GM23338 (cell line): ENCODE data around the gene RAP2B. TPM values are rescaled to one million over a fixed set of nuclear protein-coding genes. Genes with fewer than 3 reads are reported as not detected.

Source experiments
- ATAC-seq: fragments of 200-7000 bp; cut with Tn5 transposase; 3 replicates; pipeline ENCODE4 v1.9.1; 2020
- DNase-seq: peaks from one replicate; pipeline ENCODE4 v3.0.0-alpha.2; 2015; ENCODE audit warnings: low spot score
- H2AFZ ChIP-seq: fragments of 200-600 bp; sonication (generic); 2 replicates; pipeline ENCODE4 v1.8.0; 2016; ENCODE audit warnings: antibody characterized with exemption, mild to moderate bottlenecking, moderate library complexity
- H3F3A ChIP-seq: fragments of 200-600 bp; sonication (generic); replicated peaks from 2 replicates; pipeline ENCODE4 v1.8.0; 2017; ENCODE audit warnings: antibody characterized with exemption, mixed run types, low read depth
- H3K27ac ChIP-seq: fragments of 200-600 bp; sonication (generic); 2 replicates; pipeline ENCODE4 v1.6.1; 2016; ENCODE audit warnings: low read depth
- H3K27me3 ChIP-seq: fragments of 200-600 bp; sonication (generic); 2 replicates; pipeline ENCODE4 v1.8.0; 2016; ENCODE audit warnings: mild to moderate bottlenecking, mixed run types, moderate library complexity; ENCODE audit not compliant: insufficient read depth
- H3K36me3 ChIP-seq: fragments of 200-600 bp; sonication (generic); 2 replicates; pipeline ENCODE4 v1.8.0; 2016; ENCODE audit warnings: mild to moderate bottlenecking; ENCODE audit not compliant: insufficient read depth
- H3K4me1 ChIP-seq: fragments of 200-600 bp; sonication (generic); 2 replicates; pipeline ENCODE4 v1.8.0; 2016; ENCODE audit warnings: mild to moderate bottlenecking, moderate library complexity; ENCODE audit not compliant: insufficient read depth
- H3K4me2 ChIP-seq: fragments of 200-600 bp; sonication (generic); 2 replicates; pipeline ENCODE4 v1.7.1; 2017; ENCODE audit warnings: mixed run types
- H3K4me3 ChIP-seq: fragments of 200-600 bp; sonication (generic); 2 replicates; pipeline ENCODE4 v1.6.1; 2016; ENCODE audit warnings: mixed run types
- H3K79me2 ChIP-seq: fragments of 200-600 bp; sonication (generic); replicated peaks from 2 replicates; pipeline ENCODE4 v1.8.0; 2017; ENCODE audit warnings: mild to moderate bottlenecking; ENCODE audit not compliant: insufficient read depth
- H3K9me2 ChIP-seq: fragments of 200-600 bp; sonication (generic); 2 replicates; pipeline ENCODE4 v1.8.0; 2017; ENCODE audit not compliant: insufficient read depth
- H4K20me1 ChIP-seq: fragments of 200-600 bp; sonication (generic); replicated peaks from 2 replicates; pipeline ENCODE4 v1.8.0; 2017; ENCODE audit warnings: mild to moderate bottlenecking; ENCODE audit not compliant: insufficient read depth
- H3K27ac Mint-ChIP-seq: 2 replicates; pipeline ENCODE4 v1.8.0; 2020; ENCODE audit warnings: inconsistent platforms, mild to moderate bottlenecking, moderate library complexity, mixed read lengths
- H3K27me3 Mint-ChIP-seq: 3 replicates; pipeline ENCODE4 v1.8.0; 2022; ENCODE audit warnings: low read depth, mild to moderate bottlenecking, moderate library complexity, mixed read lengths, inconsistent platforms; ENCODE audit not compliant: insufficient read depth, poor library complexity
- H3K36me3 Mint-ChIP-seq: 3 replicates; pipeline ENCODE4 v1.8.0; 2021; ENCODE audit warnings: low read depth, mild to moderate bottlenecking, inconsistent platforms, moderate library complexity, mixed read lengths
- H3K4me1 Mint-ChIP-seq: 3 replicates; pipeline ENCODE4 v1.8.0; 2020; ENCODE audit warnings: mild to moderate bottlenecking, inconsistent platforms, mixed read lengths
- H3K4me3 Mint-ChIP-seq: 3 replicates; pipeline ENCODE4 v1.8.0; 2021; ENCODE audit warnings: moderate library complexity, mild to moderate bottlenecking, inconsistent platforms, mixed read lengths
- H3K9me3 Mint-ChIP-seq: 3 replicates; pipeline ENCODE4 v1.8.0; 2020; ENCODE audit warnings: moderate library complexity, mild to moderate bottlenecking, inconsistent platforms, mixed read lengths
- CTCF ChIP-seq, 2 experiments: fragments of 200-600 bp in 1 of 2; sonication (generic) in 1 of 2; conservative IDR thresholded peaks; 2 replicates each; pipeline versions ENCODE4 v1.5.1 to v1.6.1; 2016 to 2017; ENCODE audit warnings: antibody characterized with exemption in 2 of 2, low read depth in 2 of 2, mild to moderate bottlenecking in 2 of 2, moderate library complexity in 1 of 2
- ETS1 ChIP-seq: IDR thresholded peaks from 2 replicates; pipeline ENCODE4 v1.6.1; 2016; ENCODE audit warnings: antibody characterized with exemption
- EZH2 ChIP-seq: fragments of 200-600 bp; sonication (generic); IDR thresholded peaks from one replicate; pipeline ENCODE4 v1.8.0; 2017; ENCODE audit warnings: antibody characterized with exemption, mild to moderate bottlenecking, low read depth; ENCODE audit not compliant: unreplicated experiment
- JUNB ChIP-seq: IDR thresholded peaks from one replicate; pipeline ENCODE4 v1.6.1; 2016; ENCODE audit warnings: antibody characterized with exemption; ENCODE audit not compliant: unreplicated experiment
- NANOG ChIP-seq: IDR thresholded peaks from 2 replicates; pipeline ENCODE4 v1.6.1; 2016; ENCODE audit warnings: antibody characterized with exemption, borderline replicate concordance
- POLR2AphosphoS5 ChIP-seq: IDR thresholded peaks from 2 replicates; pipeline ENCODE4 v1.6.1; 2016; ENCODE audit warnings: antibody characterized with exemption, low read depth
- STAT1 ChIP-seq: IDR thresholded peaks from one replicate; pipeline ENCODE4 v1.6.1; 2016; ENCODE audit warnings: antibody characterized with exemption; ENCODE audit not compliant: unreplicated experiment
- ZNF331 ChIP-seq: fragments of 250-450 bp; sonication (Bioruptor Pico); IDR thresholded peaks from 2 replicates; pipeline ENCODE4 v1.5.0; 2020; ENCODE audit warnings: low read depth, mild to moderate bottlenecking, moderate library complexity
- ZNF462 ChIP-seq: fragments of 250-450 bp; sonication (Bioruptor Pico); IDR thresholded peaks from 2 replicates; pipeline ENCODE4 v1.5.0; 2020; ENCODE audit warnings: mild to moderate bottlenecking, moderate library complexity
- polyA plus RNA-seq: library from polyadenylated mRNA; unstranded; fragments of >200 nt; fragmentation: Nextera tagmentation; extraction: Ambion mirVana; gene quantifications from 2 replicates; pipeline ENCODE4 v1.2.1, GENCODE V29; 2016
- total RNA-seq: library from RNA; depleted of rRNA; stranded (reverse); fragments of >200 nt; shearing (Covaris generic); gene quantifications from 2 replicates; pipeline ENCODE4 v1.2.3, GENCODE V29; 2014

RAP2B gene
- total and polyA plus RNA-seq, 2 experiments from 2014 or later, result 22.5 to 24.0 TPM

- no peaks in the 10 kb centered on the region for H3K4me1 ChIP-seq
- H3K27ac Mint-ChIP-seq, result no peak overlapping the region; the same call in 1 of the 2 replicates
- peaks cover 7% of the 10 kb centered on the region for H3K27me3 Mint-ChIP-seq
- H3K27ac ChIP-seq, result no peak overlapping the region
- H3K36me3 ChIP-seq, result no peaks in the 10 kb centered on the region
- DNase-seq, result no peak
- no peak for ATAC-seq
- H3K36me3 Mint-ChIP-seq, result no peaks in the 10 kb centered on the region
- no peak for TF ChIP-seq CTCF (conservative IDR thresholded peaks at IDR 0.05; ENCODE audit: low read depth in 2 of 2)
- TF ChIP-seq STAT1, result no peak
- no peaks in the 10 kb centered on the region for H3K9me2 ChIP-seq
- no peak overlapping the region for H2AFZ ChIP-seq
- H3K79me2 ChIP-seq, result no peaks in the 10 kb centered on the region
- no peak overlapping the region for H3K4me3 Mint-ChIP-seq
- H3K9me3 Mint-ChIP-seq, result no peaks in the 10 kb centered on the region
- H4K20me1 ChIP-seq, result no peaks in the 10 kb centered on the region
- H3F3A ChIP-seq, result no peaks in the 10 kb centered on the region
- H3K27me3 ChIP-seq, result no peaks in the 10 kb centered on the region
- no peak overlapping the region for H3K4me3 ChIP-seq
- peaks cover 8% of the 10 kb centered on the region; the same call in 2 of the 3 replicates for H3K4me1 Mint-ChIP-seq
- H3K4me2 ChIP-seq, result no peak overlapping the region
Observed at GRCh38 chr3:153146191-153147053, 15.6 kb upstream of the RAP2B start.

GRCh38 chr3:153150991-153151390, 11.0 kb upstream of the RAP2B start:
- no peaks in the 10 kb centered on the region for H3K36me3 Mint-ChIP-seq
- H3K4me1 Mint-ChIP-seq, result no peaks in the 10 kb centered on the region

More at GRCh38 chr3:153150991-153151390, 11.0 kb upstream of the RAP2B start:
- no peaks in the 10 kb centered on the region for H3K27me3 ChIP-seq
- no peaks in the 10 kb centered on the region for H4K20me1 ChIP-seq
- no peak overlapping the region for H3K4me3 Mint-ChIP-seq
- H3F3A ChIP-seq, result no peaks in the 10 kb centered on the region
- ATAC-seq, result no peak
- H2AFZ ChIP-seq, result no peak overlapping the region
- no peak overlapping the region for H3K27ac Mint-ChIP-seq
- no peak overlapping the region for H3K4me2 ChIP-seq
- no peaks in the 10 kb centered on the region for H3K36me3 ChIP-seq
- H3K9me3 Mint-ChIP-seq, result no peaks in the 10 kb centered on the region
- no peak overlapping the region for H3K4me3 ChIP-seq
- no peaks in the 10 kb centered on the region for H3K79me2 ChIP-seq
- peaks cover 4% of the 10 kb centered on the region for H3K27me3 Mint-ChIP-seq
- no peaks in the 10 kb centered on the region for H3K4me1 ChIP-seq
- no peaks in the 10 kb centered on the region for H3K9me2 ChIP-seq
- TF ChIP-seq EZH2, result no peak
- TF ChIP-seq ZNF331 (CRISPR knock-in tag), result no peak
- no peak for TF ChIP-seq STAT1
- no peak for TF ChIP-seq ZNF462
- no peak for TF ChIP-seq ETS1
- TF ChIP-seq JUNB, result no peak
- no peak for TF ChIP-seq NANOG
- no peak for TF ChIP-seq CTCF (conservative IDR thresholded peaks at IDR 0.05; ENCODE audit: low read depth in 2 of 2)
- TF ChIP-seq POLR2AphosphoS5, result no peak
- H3K27ac ChIP-seq, result no peak overlapping the region
- DNase-seq, result no peak
